Neural cell (in vitro differentiated cells): ENCODE results near the gene SPEF1. TPM values are rescaled to one million over a fixed set of nuclear protein-coding genes. Genes with fewer than 3 reads are reported as not detected.
A peak's percentile ranks its signal among the peaks of the same experiment; 100 is the strongest.

Experiments used
- H2AFZ ChIP-seq: fragments of 200-600, 300-800 bp; sonication (generic), shearing (Covaris generic); 2 replicates; pipeline ENCODE4 v1.6.0; 2014; ENCODE audit warnings: low read depth, mild to moderate bottlenecking, antibody characterized with exemption, low read length, moderate library complexity
- H3F3A ChIP-seq: fragments of 200-600 bp; shearing (Covaris generic); 2 replicates; pipeline ENCODE4 v1.6.1; 2016; ENCODE audit warnings: mild to moderate bottlenecking, moderate library complexity, mixed read lengths, antibody characterized with exemption, low read length; ENCODE audit not compliant: insufficient read depth, poor library complexity, severe bottlenecking
- H3K27ac ChIP-seq: fragments of 200-600, 300-800 bp; sonication (generic), shearing (Covaris generic); 2 replicates; pipeline ENCODE4 v1.5.1; 2014; ENCODE audit warnings: mild to moderate bottlenecking, low read length, moderate library complexity
- H3K27me3 ChIP-seq: fragments of 300-800, 200-600 bp; sonication (generic), shearing (Covaris generic); 2 replicates; pipeline ENCODE4 v1.6.0; 2014; ENCODE audit warnings: mild to moderate bottlenecking, low read depth, low read length, moderate library complexity; ENCODE audit not compliant: insufficient read depth
- H3K36me3 ChIP-seq: fragments of 300-800, 200-600 bp; sonication (generic), shearing (Covaris generic); 2 replicates; pipeline ENCODE4 v1.5.1; 2014; ENCODE audit warnings: mild to moderate bottlenecking, antibody characterized with exemption, low read length, moderate library complexity; ENCODE audit not compliant: insufficient read depth
- H3K4me2 ChIP-seq: fragments of 300-800, 200-600 bp; sonication (generic), shearing (Covaris generic); 2 replicates; pipeline ENCODE4 v1.6.0; 2014; ENCODE audit warnings: mild to moderate bottlenecking, low read length
- H3K4me3 ChIP-seq: fragments of 300-800, 200-600 bp; sonication (generic), shearing (Covaris generic); 2 replicates; pipeline ENCODE4 v1.5.1; 2014; ENCODE audit warnings: mild to moderate bottlenecking, low read length, moderate library complexity
- H3K79me2 ChIP-seq: fragments of 200-600 bp; shearing (Covaris generic); replicated peaks from 2 replicates; pipeline ENCODE4 v1.6.0; 2014; ENCODE audit warnings: mild to moderate bottlenecking, low read length, moderate library complexity; ENCODE audit not compliant: insufficient read depth
- H3K9ac ChIP-seq: fragments of 300-800, 200-600 bp; sonication (generic), shearing (Covaris generic); 2 replicates; pipeline ENCODE4 v1.6.1; 2016; ENCODE audit warnings: mild to moderate bottlenecking, low read length, mixed read lengths
- H3K9me2 ChIP-seq: fragments of 200-600 bp; shearing (Covaris generic); 2 replicates; pipeline ENCODE4 v1.6.1; 2016; ENCODE audit warnings: mild to moderate bottlenecking, low read length, mixed read lengths; ENCODE audit not compliant: insufficient read depth
- H3K9me3 ChIP-seq: fragments of 200-600, 300-800 bp; sonication (generic), shearing (Covaris generic); 2 replicates; pipeline ENCODE4 v1.6.1; 2016; ENCODE audit warnings: mild to moderate bottlenecking, mixed run types, low read length, moderate library complexity, mixed read lengths
- H4K20me1 ChIP-seq: fragments of 200-600 bp; shearing (Covaris generic); 2 replicates; pipeline ENCODE4 v1.6.1; 2016; ENCODE audit warnings: mild to moderate bottlenecking, mixed run types; ENCODE audit not compliant: insufficient read depth
- CTCF ChIP-seq: fragments of 450-650 bp; IDR thresholded peaks from 2 replicates; pipeline ENCODE4 v1.5.1; 2014; ENCODE audit warnings: antibody characterized with exemption, mild to moderate bottlenecking, moderate library complexity; ENCODE audit not compliant: poor library complexity, severe bottlenecking
- EP300 ChIP-seq: fragments of 450-650 bp; conservative IDR thresholded peaks from 2 replicates; pipeline ENCODE4 v1.6.1; 2014; ENCODE audit warnings: antibody characterized with exemption, mild to moderate bottlenecking, moderate library complexity; ENCODE audit not compliant: poor library complexity, severe bottlenecking
- EZH2 ChIP-seq: fragments of 200-600, 300-800 bp; shearing (Covaris generic), sonication (generic); IDR thresholded peaks from 2 replicates; pipeline ENCODE4 v1.6.1; 2014; ENCODE audit warnings: antibody characterized with exemption, low read length, borderline replicate concordance, mild to moderate bottlenecking; ENCODE audit not compliant: insufficient read depth, poor library complexity, severe bottlenecking
- POLR2AphosphoS5 ChIP-seq: IDR thresholded peaks from 2 replicates; pipeline ENCODE4 v1.6.1; 2012
- REST ChIP-seq: IDR thresholded peaks from 2 replicates; pipeline ENCODE4 v1.6.1; 2012; ENCODE audit warnings: borderline replicate concordance
- SMC3 ChIP-seq: fragments of 450-650 bp; conservative IDR thresholded peaks from 2 replicates; pipeline ENCODE4 v1.6.1; 2014; ENCODE audit warnings: antibody characterized with exemption, mild to moderate bottlenecking, moderate library complexity; ENCODE audit not compliant: poor library complexity
- TAF1 ChIP-seq: IDR thresholded peaks from 2 replicates; pipeline ENCODE4 v1.6.1; 2012; ENCODE audit warnings: low read depth
- polyA plus RNA-seq: library from polyadenylated mRNA; depleted of rRNA; stranded (reverse); fragments of >200 nt; gene quantifications from 2 replicates; pipeline ENCODE4 v1.2.3, GENCODE V29; 2014

Gene SPEF1
- polyA plus RNA-seq, 1 donor from 2014 or later: 0.58 TPM

DNA sequence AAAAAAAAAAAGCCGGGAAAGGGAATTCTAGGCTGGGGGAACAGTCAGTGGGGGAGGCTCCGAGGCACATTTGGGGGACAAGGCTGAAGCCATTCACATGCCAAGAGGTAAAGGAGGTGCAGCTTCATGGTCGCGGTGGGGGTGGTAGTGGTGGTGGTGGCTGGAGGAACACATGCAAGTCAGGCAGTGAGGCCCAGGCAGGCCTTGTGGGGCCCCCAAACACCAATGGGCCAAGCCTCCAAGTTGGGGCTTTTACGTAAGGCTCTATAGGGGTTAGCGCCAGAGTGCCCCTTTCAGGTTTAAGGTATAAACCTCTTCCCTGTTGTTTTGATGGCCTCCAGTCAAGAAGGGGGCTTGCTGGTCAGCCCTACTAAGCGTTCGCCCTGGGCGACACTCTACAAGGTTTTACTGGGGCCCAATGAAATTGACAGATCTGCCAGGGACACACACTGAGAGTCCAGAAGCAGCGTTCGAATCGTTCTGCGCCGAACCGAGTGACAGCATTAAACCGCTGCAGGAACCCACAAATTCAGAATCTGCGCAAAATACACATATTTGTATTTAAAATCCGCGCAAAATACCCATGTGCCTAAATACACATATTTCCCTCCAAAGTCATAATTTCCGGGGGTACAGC, 38.3 kb upstream of the SPEF1 start:
- Histone ChIP-seq H3K27ac (peak overlapping the region; percentile 93), H2AFZ (peak overlapping the region; percentile 56), H3K9me2 (no peaks in the 10 kb centered on the region), H3K4me3 (peak overlapping the region; percentile 73), H3F3A (peaks cover 7% of the 10 kb centered on the region), H4K20me1 (no peaks in the 10 kb centered on the region), H3K9me3 (no peaks in the 10 kb centered on the region), H3K79me2 (peaks cover 6% of the 10 kb centered on the region), H3K9ac (peak overlapping the region; percentile 92), H3K36me3 (no peaks in the 10 kb centered on the region), H3K4me2 (peak overlapping the region; percentile 50), H3K27me3 (no peaks in the 10 kb centered on the region)
- TF ChIP-seq TAF1: no peak

- Histone ChIP-seq H3K36me3 (no peaks in the 10 kb centered on the region), H4K20me1 (no peaks in the 10 kb centered on the region), H3K9me2 (no peaks in the 10 kb centered on the region), H3K27me3 (no peaks in the 10 kb centered on the region), H3K4me2 (no peak overlapping the region), H3K4me3 (no peak overlapping the region), H3K79me2 (peaks cover 6% of the 10 kb centered on the region), H2AFZ (no peak overlapping the region), H3F3A (peaks cover 7% of the 10 kb centered on the region), H3K27ac (no peak overlapping the region), H3K9ac (no peak overlapping the region), H3K9me3 (no peaks in the 10 kb centered on the region)
- peak; percentile 27 for TF ChIP-seq CTCF
- no peak for TF ChIP-seq EP300
- TF ChIP-seq POLR2AphosphoS5: no peak
- TF ChIP-seq REST: no peak
- TF ChIP-seq SMC3: no peak
- TF ChIP-seq EZH2: no peak
Observed at GRCh38 chr20:3818155-3819151, 37.2 kb upstream of the SPEF1 start.
